GM18526 (cell line): ENCODE results near the gene PSMC6.

Source experiments
- POLR2A ChIP-seq: IDR thresholded peaks from 3 replicates; pipeline ENCODE4 v1.6.1; 2011; ENCODE audit not compliant: insufficient read length; ENCODE audit errors: extremely low read depth

The PSMC6 gene

DNA sequence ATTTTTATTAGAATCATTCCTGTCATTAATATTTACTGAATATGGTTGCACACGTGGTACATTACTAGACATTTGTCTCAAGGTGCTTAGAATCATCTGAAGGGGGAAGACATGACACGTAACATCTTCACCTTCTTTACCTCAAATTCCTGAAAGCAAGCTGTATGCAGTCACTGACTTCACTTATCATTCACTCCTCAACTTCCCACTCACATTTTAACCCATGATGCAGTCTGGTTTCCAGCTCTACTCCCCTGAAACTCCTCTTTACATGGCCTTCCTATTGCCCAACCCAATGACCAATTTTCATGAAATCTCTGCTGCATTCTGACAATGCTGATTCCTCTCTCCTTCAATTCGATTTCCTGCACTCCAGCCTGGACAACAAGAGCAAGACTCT lies 5.8 kb upstream of the PSMC6 start:
- TF ChIP-seq POLR2A, result no peak

DNA sequence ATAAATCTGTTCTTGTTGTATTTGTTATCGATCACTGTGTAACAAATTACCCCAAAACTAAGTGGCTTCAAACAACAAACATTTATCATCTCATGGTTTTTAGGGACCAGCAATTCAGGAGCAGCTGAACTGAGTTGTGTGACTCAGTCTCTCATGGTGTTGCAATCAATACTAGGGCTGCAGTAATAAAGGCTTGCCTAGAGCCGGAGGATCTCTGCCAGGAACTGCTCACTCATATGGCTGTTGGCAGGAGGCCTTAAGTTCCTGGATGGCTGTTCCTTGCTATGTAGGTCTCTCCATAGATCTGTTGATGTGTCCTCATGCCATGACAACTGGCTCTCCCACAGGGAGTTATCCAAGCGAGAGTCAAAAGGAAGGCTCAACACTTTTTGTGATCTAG lies 3.8 kb upstream of the PSMC6 start:
- TF ChIP-seq POLR2A, result no peak

DNA sequence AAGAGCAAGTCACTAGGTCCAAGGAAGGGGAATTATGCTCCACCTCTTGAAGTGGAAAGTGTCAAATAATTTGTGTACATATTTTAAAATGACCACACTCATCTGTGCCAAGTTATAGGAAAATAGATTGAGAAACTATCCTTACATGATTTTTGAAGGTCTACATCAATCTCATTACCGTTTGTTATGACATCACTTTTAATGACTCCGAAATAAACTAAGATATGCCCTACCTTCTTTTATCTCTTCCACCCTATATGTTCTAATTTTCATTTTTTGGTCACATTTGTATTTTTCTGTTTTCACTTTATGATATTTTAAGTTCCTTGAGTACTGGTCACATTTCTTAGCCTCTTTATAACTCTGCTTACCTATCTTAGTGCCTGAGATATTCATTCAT lies 3.3 kb upstream of the PSMC6 start:
- TF ChIP-seq POLR2A, result no peak

- TF ChIP-seq POLR2A, result no peak
Measured at GRCh38 chr14:52706286-52706685, 714 bp upstream of the PSMC6 start.

DNA sequence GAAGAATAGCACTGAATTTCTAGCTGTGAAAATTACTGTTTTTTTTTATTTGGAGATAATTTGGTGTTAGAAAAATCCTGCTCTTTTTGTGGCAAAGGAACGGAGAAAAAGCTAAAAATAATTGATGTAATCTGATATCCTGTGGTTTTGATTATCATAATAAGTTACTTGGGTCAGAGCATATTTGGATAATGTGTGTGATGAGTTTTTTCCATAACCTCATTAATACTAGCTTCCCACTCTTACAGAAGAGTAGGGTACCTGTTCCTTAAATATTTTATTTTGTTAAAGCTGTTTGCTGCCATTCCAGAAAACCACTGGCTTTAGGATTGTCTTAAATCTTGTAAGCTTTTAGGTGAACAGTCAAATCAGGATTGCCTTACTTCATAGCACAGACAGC lies 4.7 kb downstream of the PSMC6 start:
- TF ChIP-seq POLR2A, result no peak

GRCh38 chr14:52716155-52716554 lies 9.2 kb downstream of the PSMC6 start:
- no peak for TF ChIP-seq POLR2A

DNA sequence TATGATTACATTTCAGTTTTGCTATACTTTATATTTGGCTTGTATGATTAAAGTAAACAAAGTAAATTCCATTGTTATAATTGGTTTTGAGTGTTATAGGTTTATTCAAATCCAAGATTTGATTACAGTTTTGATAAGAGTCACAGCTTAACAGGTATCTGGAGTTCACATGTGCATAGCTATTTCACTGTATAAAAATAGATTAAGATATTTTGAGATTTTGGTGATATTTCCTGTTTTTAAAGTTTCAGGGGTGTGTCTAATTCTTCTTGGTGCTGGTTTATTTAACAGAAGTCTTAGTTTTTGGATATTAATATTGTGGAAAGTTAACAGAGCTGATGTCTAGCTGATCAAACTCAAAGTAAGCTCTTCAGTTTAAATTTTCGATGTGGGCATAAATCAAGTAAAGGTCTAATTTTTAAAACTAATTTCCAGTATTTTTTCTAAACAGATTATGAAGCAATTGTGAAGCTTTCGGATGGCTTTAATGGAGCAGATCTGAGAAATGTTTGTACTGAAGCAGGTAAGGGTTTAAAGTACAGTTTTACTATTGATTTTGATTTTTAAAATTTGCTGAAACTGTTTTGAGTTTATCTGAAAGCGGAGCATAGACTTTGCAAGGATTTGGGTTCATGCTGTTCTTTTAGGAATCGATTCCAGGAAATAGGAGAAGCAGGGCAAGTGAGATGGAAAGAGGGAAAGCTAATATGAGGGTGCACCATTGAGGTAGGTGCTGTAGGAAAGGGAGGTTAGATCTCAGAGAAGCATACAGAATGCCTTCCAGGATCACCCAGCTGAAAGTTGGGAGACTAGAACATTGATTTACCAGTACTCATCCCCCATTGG lies 16.7 kb downstream of the PSMC6 start:
- no peak for TF ChIP-seq POLR2A

- no peak for TF ChIP-seq POLR2A
Measured at GRCh38 chr14:52724360-52724644, 17.3 kb downstream of the PSMC6 start.

GRCh38 chr14:52729585-52729924 lies 22.6 kb downstream of the PSMC6 start:
- no peak for TF ChIP-seq POLR2A

DNA sequence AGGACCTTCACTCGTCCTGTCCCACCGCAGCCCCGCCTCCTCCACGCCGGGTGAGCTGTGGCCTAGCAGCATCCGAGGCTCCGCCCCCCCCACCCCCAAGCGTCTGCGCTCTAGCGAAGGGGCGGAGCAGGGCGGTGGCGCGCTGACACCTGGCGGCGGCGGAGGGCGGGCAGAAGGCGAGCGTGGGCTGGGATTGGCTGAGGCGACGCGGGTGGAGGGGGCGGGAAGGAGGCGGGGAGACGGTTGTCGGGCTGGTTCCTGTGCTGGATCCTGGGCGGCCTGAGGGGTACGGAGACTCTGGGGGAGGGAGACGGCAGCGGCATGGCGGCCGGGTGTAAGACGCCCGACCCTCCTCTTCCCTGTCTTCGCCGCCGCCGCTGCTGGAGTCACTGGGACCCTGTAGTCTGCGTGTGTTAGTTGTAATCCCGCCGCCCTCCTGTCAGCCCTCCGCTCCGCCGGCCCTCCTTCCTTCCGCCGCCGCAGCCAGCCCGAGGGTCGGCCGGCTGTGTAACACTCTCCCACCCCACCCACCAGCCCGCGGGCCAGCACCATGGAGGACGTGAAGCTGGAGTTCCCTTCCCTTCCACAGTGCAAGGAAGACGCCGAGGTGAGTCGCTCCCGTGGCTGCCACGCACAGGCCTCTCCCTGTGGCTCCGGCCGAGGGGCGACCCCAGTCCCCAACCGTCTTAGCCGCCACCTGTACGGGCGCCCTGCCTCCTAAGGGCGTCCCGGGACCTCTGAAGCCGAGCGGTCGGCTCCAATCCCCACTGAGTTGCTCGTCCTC lies 23.1 kb downstream of the PSMC6 start, which contains the start of gene STYX:
STYX (plus strand) TSS at position 242 of the 784 bp plus-strand sequence; CDS start at position 551, 309 bp downstream.
- TF ChIP-seq POLR2A, result peak; percentile 92

DNA sequence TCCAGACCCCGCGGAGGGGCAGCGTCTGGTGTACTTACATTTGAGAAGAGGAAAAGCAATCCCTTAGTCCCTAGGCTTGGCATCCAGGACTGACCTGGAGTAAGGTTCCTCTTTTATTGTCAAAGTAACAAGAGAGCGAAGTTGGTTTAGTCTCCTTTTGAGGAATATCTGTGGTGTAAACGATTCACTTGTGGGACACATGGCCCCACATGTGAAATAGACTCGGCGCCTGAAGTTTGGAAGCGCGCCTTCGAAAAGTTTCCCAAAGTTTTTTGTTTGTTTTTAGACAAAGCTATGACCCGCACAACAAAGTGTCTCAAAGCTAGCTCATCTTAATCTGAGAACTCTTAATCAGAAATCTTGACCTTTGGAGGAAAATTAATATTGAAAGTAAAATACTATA lies 23.7 kb downstream of the PSMC6 start:
- no peak for TF ChIP-seq POLR2A

GRCh38 chr14:52733824-52734223 lies 26.8 kb downstream of the PSMC6 start:
- no peak for TF ChIP-seq POLR2A

DNA sequence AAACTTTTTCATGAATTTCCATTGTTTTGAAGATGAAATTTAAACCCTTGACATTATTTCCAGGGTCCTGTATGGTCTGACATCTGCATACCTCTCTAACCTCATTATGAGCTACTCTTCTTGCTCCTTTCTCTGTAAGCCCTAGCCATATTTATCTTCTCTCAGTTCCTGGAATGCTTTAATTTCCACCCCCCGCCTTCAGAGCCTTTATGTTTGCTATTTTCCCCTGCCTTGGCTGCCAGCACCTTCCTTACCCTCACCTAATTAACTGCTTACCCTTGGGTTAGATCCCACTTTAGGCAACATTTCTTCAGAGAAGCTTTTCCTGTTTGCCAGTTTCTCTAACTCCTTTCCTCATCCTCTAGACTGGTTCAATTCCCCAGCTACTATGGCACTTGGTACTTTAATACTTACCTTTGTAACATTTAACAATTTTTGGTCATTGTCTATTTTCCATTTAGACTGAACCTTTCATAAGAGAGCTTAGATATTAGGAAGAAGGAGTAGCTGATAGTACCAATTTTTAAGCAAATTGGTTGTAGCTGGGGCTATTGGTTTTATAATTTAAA lies 29.0 kb downstream of the PSMC6 start:
- no peak for TF ChIP-seq POLR2A

DNA sequence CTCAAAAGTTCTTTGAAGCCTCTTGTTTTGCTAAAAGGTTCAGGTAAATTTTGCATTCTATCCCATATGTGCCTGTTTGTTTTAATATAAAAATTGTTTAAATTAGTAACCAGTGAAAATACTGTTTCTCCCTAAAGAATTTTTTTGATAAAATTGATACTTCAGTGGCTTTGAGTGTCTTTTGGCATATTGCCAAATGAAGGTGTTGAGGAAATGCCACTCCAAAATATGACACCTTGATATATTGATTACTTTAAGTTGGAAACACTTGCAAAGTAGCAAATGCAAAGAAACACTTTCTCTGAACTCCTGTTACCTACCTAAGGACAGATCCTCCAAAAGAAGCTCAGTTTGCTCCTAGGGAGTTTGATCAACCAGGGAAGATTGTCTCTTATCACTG lies 31.4 kb downstream of the PSMC6 start:
- no peak for TF ChIP-seq POLR2A

DNA sequence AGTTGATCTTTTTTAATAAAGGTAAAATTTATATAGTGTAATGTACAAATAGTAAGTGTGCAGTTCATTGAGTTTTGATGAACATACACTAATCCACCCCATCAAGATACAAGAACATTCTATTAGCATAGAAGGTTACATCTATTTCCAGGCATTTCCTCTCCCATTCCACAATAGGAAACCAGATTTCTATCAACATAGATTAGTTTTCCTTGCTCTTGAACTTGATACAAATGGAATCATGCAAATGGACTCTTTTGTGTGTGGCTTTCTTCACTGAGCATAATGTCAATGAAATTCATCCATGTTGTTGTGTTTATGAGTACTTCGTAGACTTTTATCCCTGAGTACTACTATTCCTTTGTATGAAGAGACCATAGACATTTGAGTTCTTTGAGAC lies 33.8 kb downstream of the PSMC6 start:
- TF ChIP-seq POLR2A, result no peak

- no peak for TF ChIP-seq POLR2A
Measured at GRCh38 chr14:52741865-52742264, 34.9 kb downstream of the PSMC6 start.
